Adrenal gland (tissue), 5 donors: ENCODE data around the gene WDR38.

ENCODE experiments used
- CTCF ChIP-seq, 6 experiments: fragments of 450-650 bp in 4 of 6; fragments of 200-600 bp in 2 of 6; sonication (generic) in 1 of 6; IDR thresholded peaks; 1 replicate in 5 of 6; 2 replicates in 1 of 6; pipeline versions ENCODE4 v1.5.1 to v1.8.0; 2016 to 2021; ENCODE audit warnings: antibody characterized with exemption in 6 of 6, mild to moderate bottlenecking in 2 of 6, moderate library complexity in 1 of 6
- POLR2A ChIP-seq, 2 donors: fragments of 450-650 bp; IDR thresholded peaks; one replicate each; pipeline ENCODE4 v1.6.1; 2017; ENCODE audit warnings: antibody characterized with exemption in 2 of 2, mild to moderate bottlenecking in 2 of 2, moderate library complexity in 1 of 2
- donor health status: DM: no; HTN: no; CAD: no.

DNA sequence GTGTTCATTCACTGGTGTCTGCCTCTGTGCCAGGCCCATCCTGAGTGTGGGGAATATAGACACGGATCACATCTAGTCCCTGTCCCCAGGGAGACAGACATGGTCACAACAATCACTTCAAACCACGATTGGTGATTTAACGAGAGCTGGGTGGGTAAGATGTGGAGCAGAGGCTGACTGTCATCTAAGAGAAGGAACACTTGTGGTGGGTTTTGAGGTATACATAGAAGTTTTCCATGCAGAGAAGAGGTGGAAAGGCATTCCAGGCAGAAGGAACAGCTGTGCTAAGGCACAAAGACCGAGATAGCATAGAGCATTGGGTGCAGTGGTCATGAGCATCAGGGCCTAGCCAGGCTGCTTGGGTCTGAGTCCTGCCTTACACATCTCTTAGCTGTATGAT, 22.7 kb upstream of the WDR38 start:
- TF ChIP-seq CTCF (IDR thresholded peaks at IDR 0.05) (no peak), POLR2A (IDR thresholded peaks at IDR 0.05) (no peak)
